ENCODE measurements around the gene ITGB1.
A peak's percentile ranks its signal among the peaks of the same experiment; 100 is the strongest.

Gene ITGB1

GRCh38 chr10:32949221-32949678 lies 8.8 kb downstream of the ITGB1 start:
- DNase-seq (ENCODE audit: low read depth), result no peak
- TF ChIP-seq CTCF (IDR thresholded peaks at IDR 0.05; ENCODE audit: insufficient read depth, low read depth, low read length, missing control alignments), result no peak
- no peak overlapping the region for H3K4me3 ChIP-seq (ENCODE audit: low read depth, low read length)

DNA sequence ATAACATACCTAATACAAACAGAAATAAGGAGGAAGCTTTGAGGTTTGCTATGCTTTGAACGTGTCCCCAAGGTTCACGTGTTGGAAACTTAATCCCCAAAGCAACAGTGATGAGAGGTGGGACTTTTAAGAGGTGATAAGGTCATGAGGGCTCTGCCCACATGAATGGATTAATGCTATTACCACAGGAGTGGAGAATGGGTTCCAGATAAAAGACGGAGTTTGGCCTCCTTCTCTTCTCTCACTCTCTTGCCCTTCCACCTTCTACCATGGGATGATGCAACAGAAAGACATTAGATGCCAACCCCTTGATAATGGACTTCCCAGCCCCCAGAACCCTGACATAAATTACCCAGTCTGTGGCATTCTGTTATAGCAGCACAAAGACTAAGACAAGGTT lies 9.6 kb downstream of the ITGB1 start:
- DNase-seq (ENCODE audit: low read depth), result no peak
- no peak overlapping the region for H3K4me3 ChIP-seq (ENCODE audit: low read depth, low read length)
- no peak for TF ChIP-seq CTCF (IDR thresholded peaks at IDR 0.05; ENCODE audit: insufficient read depth, low read depth, low read length, missing control alignments)

DNA sequence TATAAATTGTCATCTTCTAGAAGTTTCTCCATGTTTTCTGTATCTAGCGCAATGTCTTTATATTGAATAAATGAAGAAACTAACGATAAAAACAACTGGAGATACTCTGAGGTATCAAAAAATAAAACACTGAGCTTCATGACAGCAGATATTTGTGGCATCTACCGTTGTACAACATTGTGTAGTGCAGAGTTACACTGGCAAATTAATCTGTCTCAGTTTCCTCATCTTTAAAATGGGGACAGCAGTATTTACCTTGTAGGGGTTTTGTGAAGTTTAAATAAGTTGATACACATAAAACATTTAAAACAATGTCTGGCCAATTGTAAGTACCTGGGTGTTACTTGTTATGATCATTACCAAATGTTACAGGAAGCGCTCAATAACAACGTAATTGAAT lies 10.4 kb downstream of the ITGB1 start:
- no peak for TF ChIP-seq CTCF (IDR thresholded peaks at IDR 0.05; ENCODE audit: insufficient read depth, low read depth, low read length, missing control alignments)
- DNase-seq (ENCODE audit: low read depth), result no peak
- H3K4me3 ChIP-seq (ENCODE audit: low read depth, low read length), result no peak overlapping the region

- H3K4me3 ChIP-seq (ENCODE audit: low read depth, low read length), result no peak overlapping the region
- no peak for DNase-seq (ENCODE audit: low read depth)
- no peak for TF ChIP-seq CTCF (IDR thresholded peaks at IDR 0.05; ENCODE audit: insufficient read depth, low read depth, low read length, missing control alignments)
Observed at GRCh38 chr10:32946108-32946507, 11.9 kb downstream of the ITGB1 start.

DNA sequence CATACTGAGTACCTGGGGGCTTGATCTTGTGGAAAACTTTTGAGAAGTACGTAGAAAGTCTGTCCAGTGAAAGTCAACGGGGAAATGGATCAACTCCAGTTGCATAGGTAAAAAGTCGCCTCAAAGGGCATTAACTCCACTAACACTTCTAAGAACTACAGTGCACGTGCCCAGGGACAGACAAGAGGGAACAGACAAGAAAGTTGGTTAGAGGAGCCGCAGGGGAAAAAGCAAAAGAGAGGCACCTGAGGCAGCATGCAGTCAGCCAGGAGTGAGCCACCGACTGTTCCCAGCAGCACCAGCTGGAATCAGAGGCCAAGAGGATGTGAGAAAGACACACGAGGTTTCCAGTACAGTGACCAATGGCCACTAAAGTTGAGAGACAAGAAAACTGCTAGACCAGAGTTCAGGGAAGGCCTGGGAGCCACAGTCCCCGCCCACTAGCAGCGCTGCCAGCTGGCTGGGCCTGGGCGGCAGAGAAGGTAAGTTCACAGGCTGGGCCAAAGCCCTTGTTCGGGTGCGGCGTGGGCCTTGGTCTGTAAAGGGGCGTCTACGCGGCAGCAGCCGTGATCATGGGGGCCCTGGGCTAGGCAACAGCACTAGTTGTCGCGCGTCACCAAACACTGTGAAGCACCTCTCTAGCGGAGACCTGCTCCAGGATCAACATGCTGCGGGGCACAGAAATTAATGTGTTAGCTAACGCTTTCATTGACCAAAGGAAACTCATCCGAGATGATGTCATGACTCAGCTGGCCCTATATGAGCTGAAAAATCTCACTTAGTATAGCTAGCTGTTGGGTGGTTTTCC lies 14.0 kb downstream of the ITGB1 start:
- TF ChIP-seq CTCF (IDR thresholded peaks at IDR 0.05; ENCODE audit: insufficient read depth, low read depth, low read length, missing control alignments), result no peak
- no peak for DNase-seq (ENCODE audit: low read depth)
- no peak overlapping the region for H3K4me3 ChIP-seq (ENCODE audit: low read depth, low read length)

- TF ChIP-seq CTCF (IDR thresholded peaks at IDR 0.05; ENCODE audit: insufficient read depth, low read depth, low read length, missing control alignments), result no peak
- DNase-seq (ENCODE audit: low read depth), result peak; percentile 48
- H3K4me3 ChIP-seq (ENCODE audit: low read depth, low read length), result no peak overlapping the region
Observed at GRCh38 chr10:32943395-32943794, 14.6 kb downstream of the ITGB1 start.

- no peak for DNase-seq (ENCODE audit: low read depth)
- no peak overlapping the region for H3K4me3 ChIP-seq (ENCODE audit: low read depth, low read length)
- no peak for TF ChIP-seq CTCF (IDR thresholded peaks at IDR 0.05; ENCODE audit: insufficient read depth, low read depth, low read length, missing control alignments)
Observed at GRCh38 chr10:32942081-32942480, 15.9 kb downstream of the ITGB1 start.

All from GM12865 (cell line).